ENCODE data around the gene KASH5.

The KASH5 gene

GRCh38 chr19:49407079-49407478, 19.0 kb downstream of the KASH5 start:
- Histone ChIP-seq H3K4me1 (ENCODE audit: insufficient read depth, low read length) (no peaks in the 10 kb centered on the region), H3K4me3 (ENCODE audit: low read depth in 1 of 2, low read length in 2 of 2) (no peak overlapping the region), H3K27me3 (ENCODE audit: control insufficient read depth in 1 of 2, insufficient read depth in 2 of 2, low read length in 2 of 2) (no peaks in the 10 kb centered on the region), H3K9me3 (ENCODE audit: low read length) (no peaks in the 10 kb centered on the region), H3K27ac (ENCODE audit: low read depth, low read length) (no peak overlapping the region), H3K9ac (ENCODE audit: low read length) (no peak overlapping the region), H3K36me3 (ENCODE audit: insufficient read depth, low read length) (no peaks in the 10 kb centered on the region)

DNA sequence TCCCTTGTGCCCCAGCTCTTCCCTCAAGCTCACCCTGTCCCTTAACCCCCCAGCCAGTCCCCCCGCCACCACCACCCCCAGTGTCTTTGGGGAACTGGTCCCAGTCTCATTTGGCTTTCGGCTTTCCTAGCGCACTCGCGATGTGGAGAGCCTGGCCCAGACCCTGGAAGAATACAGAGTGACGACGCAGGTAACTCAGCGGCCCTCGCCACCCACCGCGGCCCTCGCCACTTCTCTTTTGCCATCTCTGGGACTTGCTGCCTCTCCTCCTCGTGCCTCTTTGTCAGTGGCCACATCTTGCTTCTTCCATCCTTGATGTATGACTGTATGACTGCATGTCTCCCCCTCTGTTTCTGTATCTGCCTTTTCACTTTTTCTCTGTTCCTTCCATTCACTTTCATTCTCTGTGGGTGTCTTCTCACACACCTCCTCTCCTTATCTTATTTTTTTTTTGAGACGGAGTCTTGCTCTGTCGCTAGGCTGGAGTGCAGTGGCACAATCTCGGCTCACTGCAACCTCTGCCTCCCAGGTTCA, 19.5 kb downstream of the KASH5 start:
- Histone ChIP-seq H3K27ac (ENCODE audit: low read depth, low read length) (no peak overlapping the region), H3K27me3 (ENCODE audit: control insufficient read depth in 1 of 2, insufficient read depth in 2 of 2, low read length in 2 of 2) (no peaks in the 10 kb centered on the region), H3K4me1 (ENCODE audit: insufficient read depth, low read length) (no peaks in the 10 kb centered on the region), H3K9ac (ENCODE audit: low read length) (no peak overlapping the region), H3K4me3 (ENCODE audit: low read depth in 1 of 2, low read length in 2 of 2) (no peak overlapping the region), H3K36me3 (ENCODE audit: insufficient read depth, low read length) (no peaks in the 10 kb centered on the region), H3K9me3 (ENCODE audit: low read length) (no peaks in the 10 kb centered on the region)

- Histone ChIP-seq H3K4me3 (ENCODE audit: low read depth in 1 of 2, low read length in 2 of 2) (no peak overlapping the region), H3K36me3 (ENCODE audit: insufficient read depth, low read length) (no peaks in the 10 kb centered on the region), H3K27ac (ENCODE audit: low read depth, low read length) (no peak overlapping the region)
Measured at GRCh38 chr19:49408816-49409440, 20.9 kb downstream of the KASH5 start.

DNA sequence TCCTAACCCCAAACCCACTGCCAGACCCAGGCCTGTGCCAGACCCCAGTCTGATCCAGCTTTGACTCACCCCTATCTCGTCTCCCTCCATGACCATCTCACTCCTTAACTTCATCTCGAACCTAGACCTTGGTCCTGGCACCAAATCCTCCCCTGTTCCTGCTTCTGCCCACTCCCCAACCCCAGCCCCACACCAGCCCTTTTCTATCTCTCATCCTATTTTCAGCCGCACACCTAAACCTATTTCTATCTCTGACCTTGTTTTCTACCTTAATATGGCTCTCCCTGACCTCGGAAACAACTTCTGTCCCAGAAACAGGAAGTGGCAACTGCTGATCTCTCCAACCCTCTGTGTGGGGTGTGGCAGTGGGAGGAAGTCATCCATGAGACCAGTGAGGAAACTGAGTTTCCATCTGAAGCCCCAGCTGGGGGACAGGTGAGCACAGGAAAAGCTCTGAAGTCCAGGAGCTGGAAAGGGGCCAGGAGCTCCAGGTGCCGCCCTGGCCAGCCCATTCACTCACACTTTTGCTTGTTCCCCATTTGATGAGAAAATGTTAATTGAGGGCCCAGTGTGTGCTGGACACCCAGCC, 21.5 kb downstream of the KASH5 start:
- H3K27ac ChIP-seq (ENCODE audit: low read depth, low read length) = no peak overlapping the region
- no peaks in the 10 kb centered on the region for H3K9me3 ChIP-seq (ENCODE audit: low read length)
- H3K9ac ChIP-seq (ENCODE audit: low read length) = no peak overlapping the region

More at GRCh38 chr19:49408816-49409440, 20.9 kb downstream of the KASH5 start:
- no peaks in the 10 kb centered on the region for H3K27me3 ChIP-seq (ENCODE audit: control insufficient read depth in 1 of 2, insufficient read depth in 2 of 2, low read length in 2 of 2)
- no peaks in the 10 kb centered on the region for H3K9me3 ChIP-seq (ENCODE audit: low read length)
- no peaks in the 10 kb centered on the region for H3K4me1 ChIP-seq (ENCODE audit: insufficient read depth, low read length)
- no peak overlapping the region for H3K9ac ChIP-seq (ENCODE audit: low read length)

DNA sequence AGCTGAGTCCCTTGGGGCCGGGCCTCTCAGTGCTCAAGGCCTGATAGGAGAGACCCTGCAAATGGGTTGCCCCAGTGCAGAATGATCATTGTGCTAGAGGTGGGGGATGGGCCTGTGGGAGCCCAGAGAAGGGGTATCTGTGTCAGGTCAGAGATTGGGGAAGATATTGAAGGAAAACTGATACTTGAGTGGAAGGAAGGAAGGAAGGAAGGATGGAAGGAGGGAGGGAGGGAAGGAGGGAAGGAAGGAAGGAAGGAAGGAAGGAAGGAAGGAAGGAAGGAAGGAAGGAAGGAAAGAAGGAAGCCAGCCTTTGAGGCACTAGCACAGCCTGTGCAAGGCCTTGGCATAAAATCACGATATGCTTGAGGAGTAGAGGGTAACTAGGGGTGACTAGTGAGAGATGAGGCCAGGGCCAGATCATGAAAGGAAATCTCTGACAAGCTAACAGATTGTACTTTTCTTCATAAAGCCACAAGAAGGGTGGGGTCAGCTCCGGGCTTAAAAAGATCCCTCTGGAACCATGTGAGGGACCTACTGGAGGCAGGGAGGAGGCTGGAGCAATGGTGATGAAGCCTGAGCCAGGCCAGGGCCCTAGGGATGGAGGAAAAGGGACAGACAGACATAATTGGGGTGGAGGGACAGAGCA, 23.8 kb downstream of the KASH5 start:
- Histone ChIP-seq H3K27me3 (ENCODE audit: control insufficient read depth in 1 of 2, insufficient read depth in 2 of 2, low read length in 2 of 2) (peaks cover 0 to 10% of the 10 kb centered on the region in 2 donors), H3K36me3 (ENCODE audit: insufficient read depth, low read length) (no peaks in the 10 kb centered on the region), H3K9me3 (ENCODE audit: low read length) (no peaks in the 10 kb centered on the region), H3K9ac (ENCODE audit: low read length) (no peak overlapping the region), H3K27ac (ENCODE audit: low read depth, low read length) (no peak overlapping the region), H3K4me1 (ENCODE audit: insufficient read depth, low read length) (no peaks in the 10 kb centered on the region), H3K4me3 (ENCODE audit: low read depth in 1 of 2, low read length in 2 of 2) (no peak overlapping the region)

More for the DNA sequence above, 21.5 kb downstream of the KASH5 start:
- Histone ChIP-seq H3K36me3 (ENCODE audit: insufficient read depth, low read length) (no peaks in the 10 kb centered on the region), H3K4me1 (ENCODE audit: insufficient read depth, low read length) (no peaks in the 10 kb centered on the region), H3K27me3 (ENCODE audit: control insufficient read depth in 1 of 2, insufficient read depth in 2 of 2, low read length in 2 of 2) (no peaks in the 10 kb centered on the region), H3K4me3 (ENCODE audit: low read depth in 1 of 2, low read length in 2 of 2) (no peak overlapping the region)

DNA sequence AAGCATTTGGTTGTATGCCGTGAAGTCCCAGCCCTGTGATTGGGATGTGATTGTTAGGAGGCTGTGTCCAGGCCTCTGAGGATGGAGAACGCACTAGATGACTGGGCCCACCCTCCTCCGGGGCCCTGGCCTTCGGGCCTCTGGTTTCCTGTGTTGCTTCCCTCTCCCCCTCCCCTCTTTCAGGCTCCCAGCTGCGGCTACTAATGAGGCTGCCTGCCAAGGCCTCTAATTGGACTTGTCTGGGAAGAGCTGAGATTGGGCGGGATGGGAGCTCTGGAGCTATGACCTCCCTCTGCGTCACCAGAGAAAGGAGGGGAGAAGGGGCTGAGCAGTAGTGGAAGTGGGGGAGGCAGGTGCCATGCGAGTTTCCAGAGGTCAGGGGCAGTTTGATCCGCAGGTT, 25.3 kb downstream of the KASH5 start:
- Histone ChIP-seq H3K36me3 (ENCODE audit: insufficient read depth, low read length) (no peaks in the 10 kb centered on the region), H3K4me3 (ENCODE audit: low read depth in 1 of 2, low read length in 2 of 2) (no peak overlapping the region), H3K4me1 (ENCODE audit: insufficient read depth, low read length) (no peaks in the 10 kb centered on the region), H3K27ac (ENCODE audit: low read depth, low read length) (no peak overlapping the region), H3K9ac (ENCODE audit: low read length) (no peak overlapping the region), H3K27me3 (ENCODE audit: control insufficient read depth in 1 of 2, insufficient read depth in 2 of 2, low read length in 2 of 2) (peaks cover 0 to 17% of the 10 kb centered on the region in 2 donors), H3K9me3 (ENCODE audit: low read length) (no peaks in the 10 kb centered on the region)

DNA sequence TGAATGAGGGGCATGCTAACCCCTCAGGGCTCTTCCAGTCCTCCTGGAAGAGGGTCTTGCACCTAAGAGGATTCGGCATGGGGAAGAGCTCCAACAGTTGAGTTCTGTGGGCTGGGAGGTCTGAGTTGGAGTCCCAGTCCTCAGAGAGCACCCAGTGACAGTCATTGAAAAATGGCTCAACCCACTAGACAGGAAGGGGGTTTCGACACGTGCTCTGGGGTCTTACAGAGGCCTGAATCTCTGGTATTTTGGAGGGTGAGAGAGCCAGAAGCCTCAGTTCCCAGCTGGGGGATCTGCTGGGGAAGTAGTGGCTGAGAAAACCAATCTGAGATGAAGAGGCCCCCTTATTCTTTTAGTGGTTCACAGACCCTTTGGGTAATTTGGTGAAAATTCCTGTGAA, 26.2 kb downstream of the KASH5 start:
- Histone ChIP-seq H3K4me1 (ENCODE audit: insufficient read depth, low read length) (no peaks in the 10 kb centered on the region), H3K9me3 (ENCODE audit: low read length) (no peaks in the 10 kb centered on the region)

DNA sequence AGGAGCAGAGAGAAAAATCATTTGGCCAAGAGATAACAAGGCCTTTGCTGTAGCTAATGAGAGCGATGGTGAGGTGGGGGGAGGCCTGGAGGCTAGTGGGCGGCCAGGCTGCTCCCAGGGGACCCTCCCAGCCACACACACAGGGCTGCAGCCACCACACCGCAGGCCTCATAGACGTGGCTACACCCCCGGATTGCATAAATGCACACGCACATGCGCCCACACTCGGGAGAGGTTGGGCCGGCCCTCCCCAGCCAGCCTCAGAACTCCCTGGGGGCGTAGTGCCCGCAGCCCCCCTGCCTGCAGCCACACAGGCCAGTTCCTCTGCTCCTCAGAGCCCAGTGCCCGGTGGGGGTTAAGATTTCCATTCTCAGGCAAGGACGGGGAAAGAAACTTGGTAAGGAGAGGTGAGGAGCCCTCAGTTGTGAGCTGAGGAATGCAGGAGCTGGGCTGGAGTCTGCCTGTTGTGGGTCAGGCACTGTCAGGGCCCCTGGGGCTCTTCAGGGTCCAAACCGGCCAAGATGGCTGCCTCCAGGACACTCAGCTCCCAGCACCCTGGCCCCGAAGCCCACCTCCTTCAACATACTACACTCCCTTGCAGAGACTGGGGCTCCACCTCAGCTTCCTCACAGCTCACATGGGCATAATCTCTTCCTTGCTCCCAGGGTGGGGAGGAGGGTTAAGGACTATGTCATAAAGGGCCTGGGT, 27.2 kb downstream of the KASH5 start:
- peaks cover 12 to 32% of the 10 kb centered on the region in 2 donors for H3K27me3 ChIP-seq (ENCODE audit: control insufficient read depth in 1 of 2, insufficient read depth in 2 of 2, low read length in 2 of 2)

More for the DNA sequence above, 26.2 kb downstream of the KASH5 start:
- H3K9ac ChIP-seq (ENCODE audit: low read length) = no peak overlapping the region
- peaks cover 7 to 22% of the 10 kb centered on the region in 2 donors for H3K27me3 ChIP-seq (ENCODE audit: control insufficient read depth in 1 of 2, insufficient read depth in 2 of 2, low read length in 2 of 2)
- H3K4me3 ChIP-seq (ENCODE audit: low read depth in 1 of 2, low read length in 2 of 2) = no peak overlapping the region
- no peak overlapping the region for H3K27ac ChIP-seq (ENCODE audit: low read depth, low read length)
- H3K36me3 ChIP-seq (ENCODE audit: insufficient read depth, low read length) = no peaks in the 10 kb centered on the region

DNA sequence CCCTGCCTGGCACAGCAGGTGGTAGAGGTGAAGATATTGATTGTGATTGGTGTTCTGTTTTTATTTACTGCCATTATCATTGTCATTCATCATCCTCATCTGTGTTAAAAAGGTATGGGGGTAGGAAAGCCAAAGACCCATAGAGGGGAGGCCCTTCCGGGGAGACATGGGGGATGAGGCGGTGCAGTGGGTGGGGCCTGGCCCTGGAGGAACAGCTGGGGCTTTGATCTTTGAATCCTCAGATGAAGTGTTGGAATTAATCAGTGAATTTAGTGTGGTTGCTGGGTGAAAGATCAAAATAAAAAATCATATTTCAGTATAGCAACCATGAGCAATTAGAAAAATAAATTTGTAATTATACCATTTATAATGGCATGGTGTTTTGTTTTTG, 27.8 kb downstream of the KASH5 start:
- Histone ChIP-seq H3K27me3 (ENCODE audit: control insufficient read depth in 1 of 2, insufficient read depth in 2 of 2, low read length in 2 of 2) (peaks cover 17 to 37% of the 10 kb centered on the region in 2 donors), H3K9ac (ENCODE audit: low read length) (no peak overlapping the region), H3K36me3 (ENCODE audit: insufficient read depth, low read length) (no peaks in the 10 kb centered on the region), H3K4me1 (ENCODE audit: insufficient read depth, low read length) (no peaks in the 10 kb centered on the region), H3K27ac (ENCODE audit: low read depth, low read length) (no peak overlapping the region), H3K9me3 (ENCODE audit: low read length) (no peaks in the 10 kb centered on the region), H3K4me3 (ENCODE audit: low read depth in 1 of 2, low read length in 2 of 2) (no peak overlapping the region)

More for the DNA sequence above, 27.2 kb downstream of the KASH5 start:
- no peak overlapping the region for H3K27ac ChIP-seq (ENCODE audit: low read depth, low read length)
- H3K4me1 ChIP-seq (ENCODE audit: insufficient read depth, low read length) = no peaks in the 10 kb centered on the region
- no peak overlapping the region for H3K9ac ChIP-seq (ENCODE audit: low read length)
- H3K9me3 ChIP-seq (ENCODE audit: low read length) = no peaks in the 10 kb centered on the region
- no peak overlapping the region for H3K4me3 ChIP-seq (ENCODE audit: low read depth in 1 of 2, low read length in 2 of 2)
- H3K36me3 ChIP-seq (ENCODE audit: insufficient read depth, low read length) = no peaks in the 10 kb centered on the region

GRCh38 chr19:49417088-49417487, 29.0 kb downstream of the KASH5 start:
- Histone ChIP-seq H3K9me3 (ENCODE audit: low read length) (no peaks in the 10 kb centered on the region), H3K27ac (ENCODE audit: low read depth, low read length) (no peak overlapping the region), H3K4me3 (ENCODE audit: low read depth in 1 of 2, low read length in 2 of 2) (no peak overlapping the region), H3K27me3 (ENCODE audit: control insufficient read depth in 1 of 2, insufficient read depth in 2 of 2, low read length in 2 of 2) (peaks cover 28 to 47% of the 10 kb centered on the region in 2 donors), H3K9ac (ENCODE audit: low read length) (no peak overlapping the region), H3K4me1 (ENCODE audit: insufficient read depth, low read length) (peaks cover 5% of the 10 kb centered on the region), H3K36me3 (ENCODE audit: insufficient read depth, low read length) (no peaks in the 10 kb centered on the region)

- Histone ChIP-seq H3K9ac (ENCODE audit: low read length) (no peak overlapping the region), H3K9me3 (ENCODE audit: low read length) (no peaks in the 10 kb centered on the region), H3K4me3 (ENCODE audit: low read depth in 1 of 2, low read length in 2 of 2) (no peak overlapping the region), H3K4me1 (ENCODE audit: insufficient read depth, low read length) (peaks cover 11% of the 10 kb centered on the region), H3K36me3 (ENCODE audit: insufficient read depth, low read length) (no peaks in the 10 kb centered on the region), H3K27ac (ENCODE audit: low read depth, low read length) (no peak overlapping the region), H3K27me3 (ENCODE audit: control insufficient read depth in 1 of 2, insufficient read depth in 2 of 2, low read length in 2 of 2) (peaks cover 41 to 61% of the 10 kb centered on the region in 2 donors)
Measured at GRCh38 chr19:49418511-49418910, 30.5 kb downstream of the KASH5 start.
